Endothelial cell of umbilical vein (primary cell): ENCODE measurements around the gene FBXL4. TPM values are rescaled to one million over a fixed set of nuclear protein-coding genes. Genes with fewer than 3 reads are reported as not detected.

Experiments used
- BruUV-seq: library from RNA; stranded (reverse); fragments of 400-500 nt; replicated peaks from 2 replicates; lab custom pipeline; 2021; lab: Mats Ljungman, UMichigan
- CTCF ChIA-PET: fragments of 300-600, 350-600 bp; sonication (Branson Sonifier 250); formaldehyde crosslinking; loops from one replicate; lab custom pipeline; 2021; ENCODE audit warnings: antibody characterized with exemption, inconsistent platforms; lab: Charles Lee
- POLR2A ChIA-PET: fragments of 300-600, 350-600 bp; sonication (Branson Sonifier 250); formaldehyde crosslinking; loops from one replicate; lab custom pipeline; 2021; ENCODE audit warnings: antibody characterized with exemption, inconsistent platforms; lab: Charles Lee
- DNase-seq: peaks from one replicate; pipeline ENCODE4 v3.0.0-alpha.2; 2011; ENCODE audit warnings: low read depth, low spot score
- FAIRE-seq: peaks from 2 replicates; lab custom pipeline; 2011; peaks lifted over from hg19 to GRCh38; lab: Jason Lieb, UNC
- H2AFZ ChIP-seq: 2 replicates; pipeline ENCODE4 v1.6.0; 2012; ENCODE audit warnings: low read depth, low read length, control low read depth, inconsistent platforms
- H3K27ac ChIP-seq: 2 replicates; pipeline ENCODE4 v1.5.1; 2011; ENCODE audit warnings: low read depth, mild to moderate bottlenecking, control low read depth, low read length, moderate library complexity; ENCODE audit not compliant: insufficient read depth
- H3K27me3 ChIP-seq, 2 experiments: 2 replicates each; pipeline versions ENCODE4 v1.6.0 to v1.6.1; 2011; ENCODE audit warnings: low read length in 2 of 2, mixed read lengths in 1 of 2; ENCODE audit not compliant: control insufficient read depth in 2 of 2, insufficient read depth in 2 of 2
- H3K36me3 ChIP-seq, 2 experiments: 2 replicates in 1 of 2; 3 replicates in 1 of 2; pipeline ENCODE4 v1.5.1; 2011; ENCODE audit warnings: low read length in 2 of 2, mild to moderate bottlenecking in 1 of 2, moderate library complexity in 1 of 2; ENCODE audit not compliant: control insufficient read depth in 2 of 2, insufficient read depth in 2 of 2; ENCODE audit errors: extremely low read depth in 1 of 2
- H3K4me1 ChIP-seq: 3 replicates; pipeline ENCODE4 v1.5.1; 2011; ENCODE audit warnings: mild to moderate bottlenecking, low read length; ENCODE audit not compliant: control insufficient read depth, insufficient read depth; ENCODE audit errors: extremely low read depth
- H3K4me2 ChIP-seq: 2 replicates; pipeline ENCODE4 v1.6.1; 2011; ENCODE audit warnings: low read length, control low read depth, mixed read lengths; ENCODE audit not compliant: insufficient read depth
- H3K4me3 ChIP-seq, 3 experiments: fragments of 200-600 bp in 1 of 3; sonication (generic), shearing (Covaris generic) in 1 of 3; replicated peaks in 1 of 3; 2 replicates each; pipeline ENCODE4 v1.5.1; 2011 to 2016; ENCODE audit warnings: control low read depth in 3 of 3, low read length in 3 of 3, mild to moderate bottlenecking in 2 of 3, inconsistent platforms in 1 of 3, low read depth in 1 of 3, moderate library complexity in 1 of 3; ENCODE audit not compliant: insufficient read depth in 1 of 3
- H3K79me2 ChIP-seq: 2 replicates; pipeline ENCODE4 v1.6.0; 2012; ENCODE audit warnings: low read length, inconsistent platforms; ENCODE audit not compliant: control insufficient read depth, insufficient read depth
- H3K9ac ChIP-seq: replicated peaks from 2 replicates; pipeline ENCODE3; 2011; ENCODE audit warnings: low read length, control low read depth; ENCODE audit not compliant: insufficient read depth; ENCODE audit errors: extremely low read depth
- H3K9me1 ChIP-seq: replicated peaks from 3 replicates; pipeline ENCODE4 v1.6.0; 2011; ENCODE audit warnings: mild to moderate bottlenecking, low read length; ENCODE audit not compliant: control insufficient read depth, insufficient read depth; ENCODE audit errors: extremely low read depth
- H3K9me3 ChIP-seq: replicated peaks from 2 replicates; pipeline ENCODE4 v1.5.1; 2012; ENCODE audit warnings: low read length, inconsistent platforms; ENCODE audit not compliant: control insufficient read depth, insufficient read depth
- H4K20me1 ChIP-seq: replicated peaks from 2 replicates; pipeline ENCODE3; 2011; ENCODE audit warnings: mild to moderate bottlenecking, low read length; ENCODE audit not compliant: control insufficient read depth, insufficient read depth; ENCODE audit errors: extremely low read depth
- CTCF ChIP-seq, 2 donors: IDR thresholded peaks; 1 replicate in 1 of 2; 2 replicates in 1 of 2; pipeline ENCODE4 v1.5.1; 2011; ENCODE audit warnings: low read length in 2 of 2, mild to moderate bottlenecking in 2 of 2, moderate library complexity in 2 of 2, control low read depth in 1 of 2, inconsistent platforms in 1 of 2, low read depth in 1 of 2; ENCODE audit not compliant: insufficient read depth in 1 of 2; ENCODE audit errors: extremely low read depth in 1 of 2
- EZH2 ChIP-seq: IDR thresholded peaks from 2 replicates; pipeline ENCODE4 v1.6.1; 2012; ENCODE audit warnings: borderline replicate concordance, low read depth, mild to moderate bottlenecking, moderate library complexity, low read length, inconsistent platforms; ENCODE audit not compliant: severe bottlenecking
- FOS ChIP-seq: IDR thresholded peaks from 2 replicates; pipeline ENCODE4 v1.6.1; 2011; ENCODE audit warnings: mild to moderate bottlenecking, low read length, moderate library complexity, borderline replicate concordance; ENCODE audit not compliant: insufficient read depth
- GATA2 ChIP-seq: IDR thresholded peaks from 2 replicates; pipeline ENCODE4 v1.7.0; 2011; ENCODE audit warnings: low read depth, mild to moderate bottlenecking, moderate library complexity, mixed read lengths, low read length; ENCODE audit not compliant: insufficient read length, insufficient read depth
- JUN ChIP-seq: IDR thresholded peaks from 2 replicates; pipeline ENCODE4 v1.6.1; 2011; ENCODE audit warnings: borderline replicate concordance, low read depth; ENCODE audit not compliant: insufficient read length, insufficient read depth
- MAX ChIP-seq: IDR thresholded peaks from 2 replicates; pipeline ENCODE4 v1.6.1; 2011; ENCODE audit not compliant: insufficient read depth, insufficient read length
- MYC ChIP-seq: IDR thresholded peaks from one replicate; pipeline ENCODE4 v1.6.1; 2011; ENCODE audit warnings: mild to moderate bottlenecking, low read depth, low read length
- POLR2A ChIP-seq: IDR thresholded peaks from 2 replicates; pipeline ENCODE4 v1.6.1; 2012; ENCODE audit warnings: low read depth, mild to moderate bottlenecking, control low read depth, low read length
- POLR2AphosphoS5 ChIP-seq: IDR thresholded peaks from 2 replicates; pipeline ENCODE4 v1.6.1; 2012; ENCODE audit warnings: low read depth, mild to moderate bottlenecking, control low read depth, low read length, moderate library complexity; ENCODE audit not compliant: insufficient read depth
- dilution Hi-C: fragments of 300-500 bp; cut with MboI; formaldehyde crosslinking; loops from one replicate; pipeline ENCODE4 v1.15.0; 2019; ENCODE audit warnings: low sequenced_read_pairs; ENCODE audit not compliant: extremely low pct_ligation_motif_present
- intact Hi-C: fragments of 100-400 bp; cut with micrococcal nuclease; formaldehyde crosslinking; loops from one replicate; pipeline ENCODE4 v1.10.0; 2022
- polyA plus RNA-seq, 4 experiments: library from polyadenylated mRNA; depleted of rRNA in 3 of 4; stranded (reverse) in 3 of 4; unstranded in 1 of 4; fragments of >200 nt; gene quantifications; 2 replicates each; pipeline versions ENCODE4 v1.2.1 to v1.2.3, GENCODE V29; 2011 to 2012; ENCODE audit warnings: missing spikeins in 1 of 4
- total RNA-seq: library from RNA; stranded (reverse); gene quantifications from 2 replicates; pipeline ENCODE4 v1.2.3, GENCODE V29; 2021

FBXL4 gene
- total and polyA plus RNA-seq, 2 donors (not counting 3 experiments of a cell fraction or from before 2014, with no cell fraction given) = 7.0 to 9.8 TPM

- TF ChIP-seq MYC = no peak
- no peak for TF ChIP-seq GATA2
- TF ChIP-seq CTCF (IDR thresholded peaks at IDR 0.05; ENCODE audit: extremely low read depth in 1 of 2, insufficient read depth in 1 of 2, low read depth in 1 of 2, low read length in 2 of 2) = no peak
- no peak for TF ChIP-seq POLR2AphosphoS5
- TF ChIP-seq FOS = no peak
- no peak for TF ChIP-seq JUN
- no peak for TF ChIP-seq EZH2
- no peak for TF ChIP-seq POLR2A
- no peak for TF ChIP-seq MAX
- peaks cover 24% of the 10 kb centered on the region for H3K79me2 ChIP-seq
These were observed 5.4 kb downstream of the FBXL4 start for GRCh38 chr6:98942263-98942803.

More at GRCh38 chr6:98942263-98942803, 5.4 kb downstream of the FBXL4 start:
- dilution Hi-C loops = no loop called here
- Histone ChIP-seq H2AFZ (no peak overlapping the region), H3K27ac (no peak overlapping the region), H4K20me1 (no peaks in the 10 kb centered on the region), H3K9me1 (no peaks in the 10 kb centered on the region), H3K9ac (no peak overlapping the region), H3K27me3 (no peaks in the 10 kb centered on the region), H3K4me3 (no peak overlapping the region), H3K36me3 (no peaks in the 10 kb centered on the region), H3K4me2 (no peak overlapping the region), H3K4me1 (peaks cover 9% of the 10 kb centered on the region), H3K9me3 (no peaks in the 10 kb centered on the region)
- DNase-seq (no peak), FAIRE-seq (no peak)
- ChIA-PET POLR2A (no interaction called here), CTCF (no interaction called here)
- no TSS peak for BruUV-seq
- intact Hi-C loops = no loop called here
